LNCAP (cell line): ENCODE data around the gene FAM167B.

Experiments
- CTCF ChIP-seq: fragments of 450-650 bp; IDR thresholded peaks from 2 replicates; pipeline ENCODE4 v1.5.1; 2017; ENCODE audit warnings: mild to moderate bottlenecking

Gene FAM167B

GRCh38 chr1:32232558-32233304, 14.3 kb upstream of the FAM167B start:
- TF ChIP-seq CTCF: no peak

DNA sequence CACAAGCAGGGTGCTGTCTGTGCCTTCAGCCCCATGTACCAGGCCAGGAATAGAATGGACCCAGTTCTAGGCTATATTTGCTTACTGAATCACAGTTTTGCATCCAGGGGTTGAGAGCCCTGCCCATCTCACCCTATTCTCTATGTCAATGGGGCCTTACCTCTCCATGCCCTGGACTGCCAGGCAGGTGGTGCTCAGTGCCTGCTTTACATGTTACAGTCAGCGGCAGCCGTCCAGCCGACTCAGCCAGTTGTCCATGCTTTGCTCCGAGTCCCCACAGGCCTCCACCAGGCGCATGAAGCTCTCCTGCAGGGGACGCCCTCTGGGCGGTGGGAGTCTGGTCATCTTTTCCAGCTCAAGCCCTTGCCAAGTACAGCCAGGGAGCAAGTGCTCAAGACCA, 12.2 kb upstream of the FAM167B start:
- no peak for TF ChIP-seq CTCF

DNA sequence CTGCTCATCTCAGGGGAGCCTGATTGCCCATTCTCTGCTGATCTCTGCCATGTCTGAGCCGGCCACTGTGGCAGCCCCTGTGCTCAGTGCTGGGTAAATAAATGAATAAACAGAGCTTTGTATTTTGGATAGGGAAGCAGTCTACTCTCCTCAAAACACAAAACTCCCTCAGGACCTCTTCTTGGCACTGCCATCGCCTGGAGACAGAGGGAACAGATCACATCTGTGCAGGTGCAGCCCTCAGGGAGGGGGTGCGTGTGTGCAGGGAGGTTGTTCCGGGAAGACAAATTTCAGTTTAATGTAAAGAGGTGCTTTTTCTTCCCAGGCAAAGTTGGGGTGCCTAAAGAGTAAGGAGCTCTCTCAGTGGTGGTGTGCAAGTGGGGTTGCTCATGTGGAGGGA, 7.7 kb upstream of the FAM167B start:
- no peak for TF ChIP-seq CTCF

DNA sequence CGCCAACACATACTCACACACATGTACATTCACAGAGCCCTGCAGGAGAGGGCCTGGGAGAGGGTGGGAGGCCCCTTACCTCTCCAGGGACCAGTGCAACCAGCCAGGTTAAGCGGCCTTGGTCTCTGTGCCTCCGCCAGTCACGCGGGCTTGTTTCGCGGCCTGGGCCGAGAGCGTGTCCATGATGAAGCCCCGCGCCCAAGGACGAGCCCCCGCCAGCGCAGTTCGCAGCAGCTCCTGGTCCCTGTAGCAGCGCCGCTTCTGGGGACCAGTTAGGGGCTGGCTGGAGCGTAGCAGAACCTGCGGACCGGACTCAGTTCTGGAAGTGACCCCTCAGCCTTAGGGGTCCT, 7.3 kb upstream of the FAM167B start:
- no peak for TF ChIP-seq CTCF

- TF ChIP-seq CTCF: no peak; the same call in 1 of the 2 replicates
Observed at GRCh38 chr1:32240140-32240951, 6.7 kb upstream of the FAM167B start.

DNA sequence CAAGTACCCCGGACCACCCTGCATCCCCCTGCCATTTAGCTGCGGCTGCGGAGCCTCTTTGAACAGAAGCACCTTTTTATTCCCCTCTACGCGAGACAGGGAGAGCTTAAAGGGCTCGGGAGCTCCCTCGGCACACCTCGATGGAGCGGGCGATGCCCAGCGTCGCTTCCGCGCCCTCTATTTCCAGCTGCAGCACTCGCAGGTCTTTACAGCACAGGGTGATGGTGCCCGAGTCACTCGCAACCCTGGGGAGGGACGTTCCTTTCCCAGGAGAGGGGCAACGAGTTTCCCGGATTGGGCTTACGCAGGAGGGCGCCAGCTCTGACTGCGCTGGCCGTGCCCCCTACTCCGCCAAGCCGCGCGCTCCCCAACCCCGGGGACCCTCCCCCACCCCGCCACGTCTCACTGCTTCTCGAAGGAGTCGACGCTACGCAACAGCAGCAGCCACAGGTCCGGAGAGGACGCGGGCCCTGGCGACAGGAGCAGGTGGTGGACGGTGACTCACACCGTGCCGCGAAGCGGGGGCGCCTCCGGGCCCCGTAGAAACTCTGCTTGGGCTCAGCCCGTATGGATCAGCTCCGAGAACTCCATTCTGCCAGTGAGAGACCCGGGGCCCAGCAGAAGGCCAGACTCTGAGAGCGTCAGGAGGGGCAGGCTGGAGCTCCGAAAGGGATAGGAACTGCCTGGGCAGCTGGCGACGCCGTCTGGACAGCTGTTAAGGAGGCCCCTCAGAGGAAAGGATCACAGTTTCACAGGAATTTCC, 5.8 kb upstream of the FAM167B start:
- TF ChIP-seq CTCF: no peak

DNA sequence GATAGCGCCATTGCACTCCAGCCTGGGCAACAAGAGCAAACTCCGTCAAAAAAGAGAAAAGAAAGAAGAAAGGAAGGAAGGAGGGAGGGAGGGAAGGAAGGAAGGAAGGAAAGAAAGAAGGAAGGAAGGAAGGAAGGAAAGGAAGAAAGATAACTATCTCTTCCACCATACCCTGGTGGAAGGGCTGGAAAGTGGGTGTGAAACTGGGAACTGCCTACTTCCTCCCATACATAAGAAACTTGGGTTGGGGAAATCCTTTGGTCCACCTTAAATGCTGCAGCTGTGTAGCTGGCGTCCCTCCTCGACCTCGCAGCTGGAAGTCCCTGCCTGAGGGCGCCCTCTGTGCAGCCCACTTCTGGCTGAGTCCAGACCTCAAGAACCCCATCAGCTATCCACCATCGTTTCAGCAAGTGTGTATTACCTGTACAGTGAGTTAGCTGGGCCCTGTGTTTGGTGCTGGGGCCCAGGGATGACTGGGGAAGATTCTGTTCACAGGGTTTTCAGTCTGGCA, 4.6 kb upstream of the FAM167B start:
- no peak for TF ChIP-seq CTCF
